ENCODE results near the gene MGAT4A. TPM values are rescaled to one million over a fixed set of nuclear protein-coding genes. Genes with fewer than 3 reads are reported as not detected.

Gene MGAT4A
- polyA plus RNA-seq, 2 of the 4 experiments (the other 2 are of a cell fraction), result 0.61 to 2.6 TPM

GRCh38 chr2:98737848-98738247, 6.9 kb upstream of the MGAT4A start:
- WGBS (ENCODE audit: missing lambda C conversion rate), result 81% methylated on average over 4 of the region's 4 CpGs
- H3K27ac ChIP-seq, result no peak overlapping the region
- no peak overlapping the region for H3K4me2 ChIP-seq
- ATAC-seq (no peak), FAIRE-seq (no peak), DNase-seq (ENCODE audit: low read depth in 1 of 2, low spot score in 1 of 2) (no peak)
- TF ChIP-seq EHMT2 (IDR thresholded peaks at IDR 0.05; ENCODE audit: low read depth) (no peak), CEBPB (IDR thresholded peaks at IDR 0.05) (no peak), CTCF (IDR thresholded peaks at IDR 0.05) (no peak), SREBF2 (IDR thresholded peaks at IDR 0.05) (no peak), KDM1A (IDR thresholded peaks at IDR 0.05; ENCODE audit: low read depth) (no peak), ZSCAN20 (CRISPR knock-in tag; IDR thresholded peaks at IDR 0.05) (no peak), JUNB (IDR thresholded peaks at IDR 0.05) (no peak), FOSL2 (IDR thresholded peaks at IDR 0.05) (no peak), FOSL2 (CRISPR knock-in tag; IDR thresholded peaks at IDR 0.05) (no peak), TP53 (CRISPR knock-in tag; IDR thresholded peaks at IDR 0.05) (no peak)
- ChIA-PET POLR2A (no interaction called here), CTCF (interaction anchor here (1.0 kb wide), 1 partner anchor 14 kb away, joined by 3 read pairs; no protein-coding TSS in a partner anchor)
- peaks cover 11% of the 10 kb centered on the region; the same call in 1 of the 3 replicates for H3K4me1 ChIP-seq
- no peaks in the 10 kb centered on the region for H3K9me3 ChIP-seq
- no peak overlapping the region for H3K4me3 ChIP-seq

GRCh38 chr2:98736464-98736889, 5.5 kb upstream of the MGAT4A start:
- DNase-seq (ENCODE audit: low read depth in 1 of 2, low spot score in 1 of 2) (peak in 1 of 2 experiments; percentile 24), ATAC-seq (peak in 1 of 2 experiments; percentile 47; a peak in 2 of 6 replicates), FAIRE-seq (no peak)
- POLR2A ChIA-PET, result no interaction called here
- TF ChIP-seq FOSL2 (IDR thresholded peaks at IDR 0.05), result no peak
- TF ChIP-seq FOSL2 (CRISPR knock-in tag; IDR thresholded peaks at IDR 0.05), result peak; percentile 20; the same call in 1 of the 2 replicates
- no peak for TF ChIP-seq RNF2 (IDR thresholded peaks at IDR 0.05; ENCODE audit: borderline replicate concordance, low read depth)
- TF ChIP-seq CEBPB (IDR thresholded peaks at IDR 0.05), result peak in 1 of 2 experiments; percentile 48; a peak in 1 of 4 replicates
- no peak for TF ChIP-seq HMGXB4 (CRISPR knock-in tag; IDR thresholded peaks at IDR 0.05; ENCODE audit: borderline replicate concordance)
- TF ChIP-seq ZFP36 (IDR thresholded peaks at IDR 0.05; ENCODE audit: borderline replicate concordance, partially characterized antibody), result no peak
- TF ChIP-seq MAZ (IDR thresholded peaks at IDR 0.05; ENCODE audit: borderline replicate concordance, low read depth, low read length), result no peak
- TF ChIP-seq MAX (IDR thresholded peaks at IDR 0.05), result 0 out of 2 replicates have a peak, but pooled peaks have one; percentile 19
- peak; percentile 73; the same call in 1 of the 2 replicates for TF ChIP-seq GATA3 (IDR thresholded peaks at IDR 0.05; ENCODE audit: borderline replicate concordance)
- Histone ChIP-seq H3K4me3 (no peak overlapping the region), H3K4me2 (peak overlapping the region; percentile 31; the same call in 2 of the 3 replicates), H3K4me1 (peaks cover 16% of the 10 kb centered on the region; the same call in 2 of the 3 replicates), H3K27ac (no peak overlapping the region), H3K9me3 (no peaks in the 10 kb centered on the region)
- CTCF ChIA-PET, result no interaction called here
- WGBS (ENCODE audit: missing lambda C conversion rate), result 7% methylated on average over 2 of the region's 2 CpGs

GRCh38 chr2:98734823-98735260, 3.9 kb upstream of the MGAT4A start:
- Histone ChIP-seq H3K4me3 (no peak overlapping the region), H3K27ac (no peak overlapping the region), H3K4me2 (no peak overlapping the region), H3K9me3 (no peaks in the 10 kb centered on the region), H3K4me1 (peaks cover 16% of the 10 kb centered on the region; the same call in 2 of the 3 replicates)
- 16% methylated on average over 2 of the region's 2 CpGs for WGBS (ENCODE audit: missing lambda C conversion rate)
- ChIA-PET POLR2A (no interaction called here), CTCF (no interaction called here)
- no peak for TF ChIP-seq EP300 (IDR thresholded peaks at IDR 0.05)
- no peak for TF ChIP-seq CBX8 (IDR thresholded peaks at IDR 0.05)
- TF ChIP-seq FOSL2 (IDR thresholded peaks at IDR 0.05), result no peak
- no peak for TF ChIP-seq FOSL2 (CRISPR knock-in tag; IDR thresholded peaks at IDR 0.05)
- TF ChIP-seq BCL3 (IDR thresholded peaks at IDR 0.05), result no peak
- no peak for TF ChIP-seq KDM5A (IDR thresholded peaks at IDR 0.05)
- TF ChIP-seq JUN (IDR thresholded peaks at IDR 0.05), result no peak
- TF ChIP-seq HEYL (CRISPR knock-in tag; IDR thresholded peaks at IDR 0.05), result no peak
- no peak for TF ChIP-seq BHLHE40 (IDR thresholded peaks at IDR 0.05; ENCODE audit: low read depth, low read length)
- no peak for TF ChIP-seq HDAC2 (IDR thresholded peaks at IDR 0.05)
- FAIRE-seq (no peak), DNase-seq (ENCODE audit: low read depth in 1 of 2, low spot score in 1 of 2) (no peak), ATAC-seq (no peak)

Measured in A549 (cell line).